Coronary artery (tissue), 2 donors: Measurements from ENCODE around the gene NR3C2.
A peak's percentile ranks its signal among the peaks of the same experiment; 100 is the strongest.

Experiments
- DNase-seq: peaks from one replicate; pipeline ENCODE4 v3.0.0-alpha.2; 2017; ENCODE audit warnings: low spot score
- H3K27ac ChIP-seq, 2 donors: fragments of 200-600 bp; sonication (generic); one replicate each; pipeline ENCODE4 v1.5.1; 2016 to 2019
- H3K4me3 ChIP-seq: fragments of 200-600 bp; sonication (generic); 2 replicates; pipeline ENCODE4 v1.5.1; 2016; ENCODE audit warnings: mild to moderate bottlenecking, moderate library complexity
- TF ChIP-seq, protein P1 (sequence below): fragments of 200-600 bp; sonication (generic); IDR thresholded peaks from one replicate; pipeline ENCODE4 v1.5.1; 2019; ENCODE audit warnings: antibody characterized with exemption

Gene NR3C2

DNA sequence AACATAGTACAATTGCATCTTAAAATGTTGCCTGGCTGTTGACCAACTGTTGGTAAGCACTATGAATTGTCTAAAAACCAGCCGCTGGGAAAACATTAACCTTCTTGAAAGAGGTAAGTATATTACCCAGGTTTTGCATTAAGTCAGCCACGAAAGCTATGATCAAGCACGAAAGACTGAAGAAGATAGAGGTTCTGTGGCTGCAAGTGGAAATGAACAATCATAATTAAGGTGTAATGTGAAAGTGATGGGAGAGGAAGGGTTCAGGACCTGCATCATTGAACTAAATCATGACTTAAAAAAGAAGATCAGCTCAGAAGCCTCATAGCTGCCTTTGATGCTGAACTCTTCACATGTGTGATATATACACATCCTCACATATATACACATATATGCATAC lies 341.0 kb downstream of the NR3C2 start:
- no peak overlapping the region for H3K4me3 ChIP-seq

DNA sequence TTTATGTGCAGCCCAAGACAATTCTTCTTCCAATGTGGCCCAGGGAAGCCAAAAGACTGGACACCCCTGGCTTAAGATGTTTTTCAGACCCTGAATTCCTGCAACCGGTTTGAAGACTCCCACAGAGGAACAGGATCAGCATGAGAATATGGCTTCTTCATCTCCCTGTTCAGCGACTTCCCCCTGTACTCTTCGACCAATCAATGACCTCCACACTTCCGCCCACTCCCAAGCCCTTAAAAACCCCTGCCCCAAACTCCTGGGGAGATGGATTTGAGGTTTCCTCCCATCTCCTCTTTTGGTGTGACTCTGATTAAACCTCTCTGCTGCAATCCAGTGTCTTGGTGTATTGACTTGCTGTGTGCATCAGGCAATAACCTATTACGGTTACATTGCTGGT lies 344.4 kb downstream of the NR3C2 start:
- H3K27ac ChIP-seq = no peak overlapping the region
- DNase-seq = no peak
- no peak overlapping the region for H3K4me3 ChIP-seq
- TF ChIP-seq, protein P1, sequence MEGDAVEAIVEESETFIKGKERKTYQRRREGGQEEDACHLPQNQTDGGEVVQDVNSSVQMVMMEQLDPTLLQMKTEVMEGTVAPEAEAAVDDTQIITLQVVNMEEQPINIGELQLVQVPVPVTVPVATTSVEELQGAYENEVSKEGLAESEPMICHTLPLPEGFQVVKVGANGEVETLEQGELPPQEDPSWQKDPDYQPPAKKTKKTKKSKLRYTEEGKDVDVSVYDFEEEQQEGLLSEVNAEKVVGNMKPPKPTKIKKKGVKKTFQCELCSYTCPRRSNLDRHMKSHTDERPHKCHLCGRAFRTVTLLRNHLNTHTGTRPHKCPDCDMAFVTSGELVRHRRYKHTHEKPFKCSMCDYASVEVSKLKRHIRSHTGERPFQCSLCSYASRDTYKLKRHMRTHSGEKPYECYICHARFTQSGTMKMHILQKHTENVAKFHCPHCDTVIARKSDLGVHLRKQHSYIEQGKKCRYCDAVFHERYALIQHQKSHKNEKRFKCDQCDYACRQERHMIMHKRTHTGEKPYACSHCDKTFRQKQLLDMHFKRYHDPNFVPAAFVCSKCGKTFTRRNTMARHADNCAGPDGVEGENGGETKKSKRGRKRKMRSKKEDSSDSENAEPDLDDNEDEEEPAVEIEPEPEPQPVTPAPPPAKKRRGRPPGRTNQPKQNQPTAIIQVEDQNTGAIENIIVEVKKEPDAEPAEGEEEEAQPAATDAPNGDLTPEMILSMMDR = no peak

More for the DNA sequence above, 341.0 kb downstream of the NR3C2 start:
- no peak for DNase-seq
- TF ChIP-seq, protein P1 = no peak
- no peak overlapping the region for H3K27ac ChIP-seq

DNA sequence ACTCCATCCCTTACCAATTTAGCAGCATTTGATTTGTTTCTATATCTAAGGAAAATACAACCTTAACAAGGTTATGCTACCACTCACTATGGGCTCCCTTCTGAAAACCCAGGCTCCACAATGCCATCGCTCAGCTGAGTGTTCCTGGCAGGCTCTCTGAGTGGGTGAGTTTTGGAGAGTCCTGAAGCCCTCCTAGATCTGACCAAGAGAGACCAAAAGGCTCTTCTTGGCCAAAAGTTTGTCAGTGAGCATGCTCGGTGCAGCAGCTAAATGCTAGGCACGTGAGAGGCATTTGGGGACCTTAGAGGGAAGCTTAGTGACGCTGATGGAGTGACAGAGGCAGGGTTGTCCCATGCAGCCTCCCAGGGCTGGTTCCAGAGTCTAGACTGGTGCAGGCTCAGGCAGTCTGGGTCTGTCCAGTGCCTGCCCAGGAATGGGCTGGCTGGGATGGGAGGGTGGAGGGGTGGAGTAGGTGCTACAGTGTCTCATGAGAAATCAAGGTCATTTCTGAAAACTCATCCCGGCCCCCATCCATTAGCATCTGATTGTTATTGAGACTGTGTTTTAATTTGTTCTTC lies 346.8 kb downstream of the NR3C2 start:
- TF ChIP-seq, protein P1 = no peak
- H3K27ac ChIP-seq = no peak overlapping the region
- H3K4me3 ChIP-seq = no peak overlapping the region
- DNase-seq = no peak

DNA sequence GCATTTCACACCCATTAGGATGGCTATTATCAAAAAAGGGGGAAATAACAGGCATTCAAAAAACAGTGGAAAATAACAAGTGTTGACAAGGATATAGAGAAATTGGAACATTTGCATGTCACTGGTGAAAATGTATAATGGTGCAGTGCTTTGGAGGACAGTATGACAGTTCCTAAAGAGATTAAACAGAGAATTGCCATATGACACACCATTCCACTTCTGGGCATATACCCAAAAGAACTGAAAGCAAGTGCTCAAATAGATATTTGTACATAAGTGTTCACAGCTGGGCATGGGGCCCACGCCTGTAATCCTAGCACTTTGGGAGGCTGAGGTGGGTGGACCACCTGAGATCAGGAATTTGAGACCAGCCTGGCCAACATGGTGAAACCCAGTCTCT lies 348.1 kb downstream of the NR3C2 start:
- DNase-seq = no peak
- Histone ChIP-seq H3K4me3 (no peak overlapping the region), H3K27ac (no peak overlapping the region)
- TF ChIP-seq, protein P1 = no peak

DNA sequence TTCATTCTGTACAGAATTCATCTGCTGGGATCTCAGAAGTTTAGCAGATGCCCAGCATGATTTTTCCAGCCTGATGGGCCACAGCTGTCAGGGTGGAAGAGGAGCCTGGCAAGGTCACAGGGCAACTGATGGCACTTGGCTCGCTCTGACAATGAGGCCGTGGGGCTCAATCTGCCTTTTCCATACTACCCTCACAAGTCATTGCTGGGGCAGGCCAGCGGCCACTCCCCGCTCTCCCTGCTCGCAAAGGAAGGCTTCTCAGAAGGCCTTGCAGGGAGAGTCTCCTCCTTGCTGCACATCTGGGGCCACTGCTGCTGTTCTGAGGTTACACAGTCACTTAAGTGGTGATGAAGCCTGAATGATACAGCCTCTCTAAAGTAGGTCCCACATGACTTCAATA lies 349.1 kb downstream of the NR3C2 start:
- TF ChIP-seq, protein P1 = no peak
- H3K4me3 ChIP-seq = no peak overlapping the region
- DNase-seq = peak; percentile 69
- no peak overlapping the region for H3K27ac ChIP-seq

DNA sequence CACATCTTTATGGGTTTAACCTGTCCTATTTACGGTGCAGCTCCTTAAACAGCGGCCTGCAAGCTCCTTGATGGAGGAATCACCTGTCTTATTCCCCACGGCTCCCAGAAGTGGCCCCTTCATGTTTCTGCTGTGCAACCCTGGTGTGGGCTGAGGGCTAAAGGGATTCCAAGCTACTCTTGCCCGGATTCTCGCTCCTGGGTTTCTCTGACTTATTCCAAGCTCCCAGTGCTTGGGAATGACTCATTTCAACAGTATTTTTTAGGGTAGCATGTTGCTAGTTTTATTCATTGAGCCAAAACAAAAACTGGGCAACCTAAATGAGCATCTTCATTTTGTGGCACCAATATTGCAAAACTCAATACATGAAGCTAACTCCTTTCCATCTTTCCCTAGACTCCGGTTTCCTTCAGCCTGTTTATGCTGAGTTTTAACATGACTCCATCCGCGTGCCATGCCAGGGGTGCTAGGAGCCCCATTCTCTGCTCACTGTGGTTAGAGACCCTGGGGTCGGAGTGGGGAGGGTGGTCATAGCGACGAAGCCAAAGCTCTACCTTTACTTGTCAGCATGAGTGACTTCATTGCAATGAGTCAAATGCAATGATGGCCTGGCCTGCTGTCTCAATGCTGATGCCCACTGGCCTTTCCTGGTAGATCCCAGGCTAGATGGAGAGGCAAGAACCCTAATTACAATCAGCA lies 349.7 kb downstream of the NR3C2 start:
- DNase-seq = no peak
- TF ChIP-seq, protein P1 = no peak
- Histone ChIP-seq H3K4me3 (no peak overlapping the region), H3K27ac (no peak overlapping the region)

DNA sequence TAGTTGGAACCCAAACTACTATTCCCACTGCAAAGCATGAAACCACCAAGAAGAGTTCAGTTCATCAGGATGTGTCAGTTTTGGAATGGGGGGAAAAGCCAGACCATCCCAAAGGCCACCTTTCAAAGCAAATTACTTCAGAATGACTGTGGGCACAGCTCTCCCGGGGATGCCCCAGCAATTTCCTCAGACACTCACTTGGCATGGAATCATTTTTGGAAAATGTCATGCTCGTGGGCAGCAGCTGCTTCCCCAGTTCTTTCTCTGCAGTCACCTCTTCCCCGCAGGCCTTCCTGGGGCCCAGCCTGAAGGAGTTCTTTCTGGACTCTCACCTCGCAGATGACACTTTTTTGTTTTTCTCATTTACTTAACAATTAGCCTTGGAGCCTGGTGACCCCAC lies 350.3 kb downstream of the NR3C2 start:
- TF ChIP-seq, protein P1 = no peak
- H3K4me3 ChIP-seq = no peak overlapping the region
- H3K27ac ChIP-seq = no peak overlapping the region
- no peak for DNase-seq
